ENCODE measurements around the gene EPB41L5.

- TF ChIP-seq CTCF (IDR thresholded peaks at IDR 0.05; ENCODE audit: low read length), result no peak
- TF ChIP-seq EZH2 (optimal IDR thresholded peaks at IDR 0.05; ENCODE audit: low read depth, low read length), result no peak
- no peak for TF ChIP-seq EZH2phosphoT487 (IDR thresholded peaks at IDR 0.05; ENCODE audit: low read length)
Observed at GRCh38 chr2:120036145-120036544, 23.3 kb downstream of the EPB41L5 start.
